Forelimb muscle (tissue), 1 donor: ENCODE measurements around the gene LHX3. TPM values are rescaled to one million over a fixed set of nuclear protein-coding genes. Genes with fewer than 3 reads are reported as not detected.

Experiments
- DNase-seq: peaks from one replicate; pipeline ENCODE4 v3.0.0-alpha.2; 2013; ENCODE audit warnings: low read depth
- polyA plus RNA-seq: library from polyadenylated mRNA; unstranded; fragments of 120-200 nt; gene quantifications from one replicate; pipeline ENCODE4 v1.2.1, GENCODE V29; 2013; ENCODE audit not compliant: insufficient read length

LHX3 gene
- polyA plus RNA-seq, 1 donor, result not detected

- DNase-seq, result no peak
Measured at GRCh38 chr9:136177224-136177623, 27.7 kb downstream of the LHX3 start.

GRCh38 chr9:136175616-136176197, 29.2 kb downstream of the LHX3 start:
- no peak for DNase-seq

DNA sequence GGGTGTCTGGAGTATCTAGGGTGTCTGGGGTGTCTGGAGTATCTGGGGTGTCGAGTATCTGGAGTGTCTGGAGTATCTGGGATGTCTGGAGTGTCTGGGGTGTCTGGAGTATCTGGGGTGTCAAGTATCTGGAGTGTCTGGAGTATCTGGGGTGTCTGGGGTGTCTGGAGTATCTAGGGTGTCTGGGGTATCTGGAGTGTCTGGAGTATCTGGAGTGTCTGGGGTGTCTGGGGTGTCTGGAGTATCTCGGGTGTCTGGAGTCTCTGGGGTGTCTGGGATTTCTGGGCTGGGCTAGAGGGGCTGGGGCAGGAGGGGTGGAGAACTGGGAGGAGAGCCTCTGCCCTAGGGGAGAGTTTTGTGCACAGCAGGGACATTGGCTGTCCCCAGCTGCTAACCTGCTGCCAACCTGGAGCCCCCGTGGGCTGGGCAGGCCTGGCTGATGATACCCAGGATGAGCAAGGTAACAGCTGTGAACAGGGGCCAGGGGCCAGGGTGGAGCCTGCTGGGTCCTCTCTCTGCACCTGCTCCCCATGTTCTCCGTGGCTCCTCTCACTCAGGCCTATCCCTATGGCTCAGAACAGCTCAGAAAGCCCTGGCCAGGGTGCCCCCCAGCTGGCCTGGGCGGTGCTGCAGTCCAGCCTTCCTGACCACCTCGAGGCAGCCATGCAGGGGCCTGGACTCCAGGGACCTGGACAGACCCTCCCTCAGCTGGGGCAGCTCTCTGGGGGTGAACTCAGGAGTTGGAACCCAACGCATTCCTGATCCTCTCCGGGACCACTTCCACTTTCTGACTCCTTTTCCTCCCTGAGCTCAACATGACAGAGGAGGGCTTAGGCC, 29.9 kb downstream of the LHX3 start:
- DNase-seq, result no peak

GRCh38 chr9:136173648-136174290, 31.2 kb downstream of the LHX3 start:
- DNase-seq, result no peak

- no peak for DNase-seq
Measured at GRCh38 chr9:136172412-136173079, 32.4 kb downstream of the LHX3 start.

- no peak for DNase-seq
Measured at GRCh38 chr9:136171801-136172411, 33.0 kb downstream of the LHX3 start.

- no peak for DNase-seq
Measured at GRCh38 chr9:136171009-136171800, 33.7 kb downstream of the LHX3 start.

GRCh38 chr9:136170006-136170901, 34.7 kb downstream of the LHX3 start:
- DNase-seq, result no peak

DNA sequence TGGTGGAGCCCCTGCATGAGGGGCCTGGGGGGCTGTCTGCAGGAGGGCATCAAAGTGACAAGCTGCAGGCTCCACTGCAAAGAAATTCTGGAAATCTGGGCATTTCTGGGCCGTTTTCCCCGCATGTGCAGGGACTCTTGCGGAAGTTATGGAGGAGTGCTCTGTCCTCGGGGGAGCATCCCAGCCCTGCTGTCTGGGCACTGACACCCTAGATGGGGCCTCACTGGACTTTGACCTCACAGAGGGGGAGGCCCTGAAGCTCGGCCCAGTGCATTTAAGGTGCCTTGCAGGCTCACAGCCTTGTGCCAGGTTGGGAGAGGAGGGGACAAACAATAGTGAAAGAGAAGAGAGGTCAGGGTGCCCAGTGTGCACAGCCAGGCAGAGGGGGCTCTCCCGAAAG, 35.4 kb downstream of the LHX3 start:
- no peak for DNase-seq

DNA sequence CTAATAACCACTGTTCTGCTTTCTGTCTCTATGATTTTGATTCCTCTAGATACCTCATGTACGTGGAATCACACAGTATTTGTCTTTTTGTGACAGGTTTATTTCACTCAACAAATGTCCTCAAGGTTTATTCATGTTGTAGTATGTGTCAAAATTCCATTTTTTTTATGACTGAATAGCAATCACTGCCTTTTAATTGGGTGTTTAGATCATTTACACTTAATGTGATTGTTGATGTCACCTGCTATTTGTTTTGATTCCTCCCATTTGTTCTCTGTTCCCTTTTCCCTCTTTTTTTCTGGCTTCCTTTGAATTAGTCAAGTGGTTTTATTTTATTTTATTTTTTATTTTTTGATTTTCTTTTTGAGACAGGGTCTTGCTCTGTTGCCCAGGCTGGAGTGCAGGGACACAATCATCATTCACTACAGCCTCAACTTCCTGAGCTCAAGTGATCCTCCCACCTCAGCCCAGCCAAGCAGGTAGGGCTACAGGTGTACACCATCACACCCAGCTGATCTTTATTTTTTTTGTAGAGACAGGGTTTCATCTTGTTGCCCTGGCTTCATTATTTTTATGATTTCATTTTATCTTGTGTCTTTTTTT, 41.6 kb downstream of the LHX3 start:
- DNase-seq, result no peak

DNA sequence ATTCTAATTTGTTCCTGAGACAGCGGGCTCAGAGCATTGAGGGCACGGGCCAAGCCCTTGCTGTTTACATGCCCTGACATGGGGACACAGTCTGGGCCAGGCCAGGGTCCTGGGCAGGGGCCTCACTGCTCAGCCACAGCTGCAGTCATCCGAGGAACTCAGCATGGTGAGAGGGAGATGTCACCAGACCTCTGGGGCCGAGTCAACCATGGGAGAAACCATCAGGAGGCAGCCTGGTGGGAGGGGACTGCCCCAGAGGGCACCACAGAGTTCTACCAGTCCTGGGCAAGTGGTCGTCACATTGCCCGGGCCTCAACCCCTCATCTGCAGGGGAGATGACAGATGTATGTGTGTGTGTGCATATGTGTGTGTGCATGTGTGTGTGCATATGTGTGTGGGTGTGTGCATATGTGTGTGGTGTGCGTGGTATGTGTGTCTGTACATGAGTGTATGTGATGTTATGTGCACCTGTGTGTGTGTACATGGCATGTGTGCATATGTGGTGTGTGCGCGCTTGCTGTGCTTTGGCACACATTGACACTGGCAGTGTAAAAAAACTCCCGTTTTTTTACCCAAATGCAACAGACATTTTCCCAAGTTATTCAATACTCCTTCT, 43.8 kb downstream of the LHX3 start:
- DNase-seq, result no peak

GRCh38 chr9:136160381-136160841, 44.5 kb downstream of the LHX3 start:
- DNase-seq, result no peak

GRCh38 chr9:136159851-136160250, 45.1 kb downstream of the LHX3 start:
- DNase-seq, result no peak

- no peak for DNase-seq
Measured at GRCh38 chr9:136157477-136158265, 47.3 kb downstream of the LHX3 start.

- DNase-seq, result no peak
Measured at GRCh38 chr9:136156209-136157120, 48.5 kb downstream of the LHX3 start.

DNA sequence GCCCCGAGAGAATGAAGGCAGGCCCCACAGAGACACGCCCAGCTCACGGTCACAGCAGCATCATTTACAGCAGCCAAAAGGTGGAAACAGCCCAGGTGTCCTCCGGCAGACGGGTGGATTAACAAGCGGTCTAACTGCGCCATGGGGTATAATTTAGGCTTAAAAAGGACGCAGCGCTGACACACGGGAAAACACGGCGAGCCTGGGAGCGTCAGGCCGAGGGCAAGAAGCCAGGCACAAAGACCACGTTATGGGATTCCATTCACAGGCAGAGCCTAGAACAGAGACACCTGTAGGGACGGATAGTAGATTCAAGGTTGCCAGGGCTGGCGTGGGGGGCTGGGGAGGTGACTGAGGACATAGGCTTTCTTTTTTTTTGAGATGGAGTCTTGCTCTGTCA, 49.4 kb downstream of the LHX3 start:
- DNase-seq, result no peak

DNA sequence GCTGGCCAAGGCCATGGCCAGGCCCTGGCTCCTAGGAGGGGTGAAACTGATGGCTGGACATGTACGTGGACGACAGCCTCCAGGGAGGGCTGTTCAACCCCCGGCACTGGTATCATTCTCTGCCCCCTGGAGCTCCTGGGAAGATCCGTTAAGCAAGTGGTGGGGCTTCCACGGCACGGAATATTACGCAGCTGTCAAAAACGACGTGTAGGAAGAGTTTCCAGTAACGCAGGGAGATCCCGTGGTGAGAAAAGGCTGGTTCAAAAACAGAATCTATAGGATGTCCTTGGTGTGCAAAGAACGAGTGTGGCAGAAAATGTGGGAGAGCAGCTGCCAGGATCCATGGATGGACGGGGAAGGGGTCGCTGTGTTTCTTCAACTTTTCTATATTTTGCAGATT, 50.0 kb downstream of the LHX3 start:
- no peak for DNase-seq
